SK-N-SH (cell line): ENCODE results near the gene KCNA10. TPM values are rescaled to one million over a fixed set of nuclear protein-coding genes. Genes with fewer than 3 reads are reported as not detected.

Source experiments
- CTCF ChIA-PET: fragments of 300-600, 350-600 bp; formaldehyde crosslinking; extraction: SDS; loops from one replicate; lab custom pipeline; 2021; lab: Yijun Ruan, JAX
- POLR2A ChIA-PET: fragments of 350-600 bp; sonication (Branson Sonifier 250); formaldehyde crosslinking; extraction: SDS; loops from one replicate; lab custom pipeline; 2020; ENCODE audit warnings: antibody characterized with exemption, inconsistent platforms; lab: Yijun Ruan, JAX
- DNase-seq: peaks from one replicate; pipeline ENCODE4 v3.0.0; 2012
- H2AFZ ChIP-seq: fragments of 200-600 bp; sonication (generic); 2 replicates; pipeline ENCODE4 v1.8.1; 2016; ENCODE audit warnings: antibody characterized with exemption, mild to moderate bottlenecking, low read depth
- H3F3A ChIP-seq: fragments of 200-600 bp; sonication (generic); replicated peaks from 2 replicates; pipeline ENCODE3; 2016; ENCODE audit warnings: antibody characterized with exemption, mild to moderate bottlenecking; ENCODE audit not compliant: insufficient read depth
- H3K27ac ChIP-seq, 2 experiments: fragments of 200-500 bp in 1 of 2; fragments of 200-600 bp in 1 of 2; sonication (Bioruptor generic) in 1 of 2; sonication (generic), shearing (Covaris generic) in 1 of 2; 2 replicates each; pipeline versions ENCODE4 v1.5.1 to v1.6.1; 2014 to 2016; ENCODE audit warnings: low read depth in 2 of 2, inconsistent platforms in 1 of 2, low read length in 1 of 2, mild to moderate bottlenecking in 1 of 2, mixed read lengths in 1 of 2
- H3K27me3 ChIP-seq: fragments of 200-600 bp; sonication (generic), shearing (Covaris generic); 2 replicates; pipeline ENCODE4 v1.6.1; 2016; ENCODE audit warnings: mixed run types; ENCODE audit not compliant: insufficient read depth
- H3K36me3 ChIP-seq, 2 experiments: fragments of 200-500 bp in 1 of 2; fragments of 200-600 bp in 1 of 2; sonication (Bioruptor generic) in 1 of 2; sonication (generic) in 1 of 2; replicated peaks in 1 of 2; 2 replicates each; pipeline versions ENCODE3 to v1.5.1; 2014 to 2016; ENCODE audit warnings: low read length in 1 of 2, mild to moderate bottlenecking in 1 of 2; ENCODE audit not compliant: insufficient read depth in 2 of 2, control insufficient read depth in 1 of 2
- H3K4me1 ChIP-seq, 2 experiments: fragments of 200-500 bp in 1 of 2; fragments of 200-600 bp in 1 of 2; sonication (Bioruptor generic) in 1 of 2; sonication (generic), shearing (Covaris generic) in 1 of 2; 2 replicates each; pipeline versions ENCODE4 v1.5.1 to v1.6.1; 2014 to 2016; ENCODE audit warnings: low read depth in 1 of 2, low read length in 1 of 2, mixed run types in 1 of 2; ENCODE audit not compliant: insufficient read depth in 2 of 2, control insufficient read depth in 1 of 2
- H3K4me2 ChIP-seq: fragments of 200-600 bp; sonication (generic), shearing (Covaris generic); 2 replicates; pipeline ENCODE4 v1.6.1; 2017; ENCODE audit warnings: mixed run types
- H3K4me3 ChIP-seq, 2 experiments: fragments of 200-500 bp in 1 of 2; fragments of 200-600 bp in 1 of 2; sonication (Bioruptor generic) in 1 of 2; sonication (generic), shearing (Covaris generic) in 1 of 2; 2 replicates each; pipeline versions ENCODE4 v1.5.1 to v1.8.1; 2014 to 2016; ENCODE audit warnings: low read depth in 2 of 2, inconsistent platforms in 1 of 2, low read length in 1 of 2, mild to moderate bottlenecking in 1 of 2, mixed read lengths in 1 of 2, moderate library complexity in 1 of 2
- H3K79me2 ChIP-seq: fragments of 200-600 bp; sonication (generic); 2 replicates; pipeline ENCODE4 v1.8.1; 2017; ENCODE audit warnings: mild to moderate bottlenecking; ENCODE audit not compliant: insufficient read depth
- H3K9ac ChIP-seq: fragments of 200-600 bp; sonication (generic); 2 replicates; pipeline ENCODE4 v1.6.1; 2017; ENCODE audit warnings: mixed run types
- H3K9me2 ChIP-seq: fragments of 200-600 bp; sonication (generic); 2 replicates; pipeline ENCODE4 v1.6.1; 2017; ENCODE audit warnings: mixed run types
- H3K9me3 ChIP-seq: fragments of 200-600 bp; sonication (generic); 2 replicates; pipeline ENCODE4 v1.6.1; 2017; ENCODE audit warnings: mixed run types, mild to moderate bottlenecking, moderate library complexity
- H4K20me1 ChIP-seq: fragments of 200-600 bp; sonication (generic); 2 replicates; pipeline ENCODE4 v1.6.1; 2017; ENCODE audit warnings: mild to moderate bottlenecking, mixed run types; ENCODE audit not compliant: insufficient read depth
- CHD2 ChIP-seq: fragments of 150-350 bp; IDR thresholded peaks from 2 replicates; pipeline ENCODE4 v1.6.1; 2018; ENCODE audit warnings: low read length; ENCODE audit not compliant: partially characterized antibody
- ELF1 ChIP-seq: IDR thresholded peaks from 2 replicates; pipeline ENCODE4 v1.4.0; 2012
- FOXJ3 ChIP-seq: sonication (generic); formaldehyde crosslinking; IDR thresholded peaks from 2 replicates; pipeline ENCODE4 v1.5.1; 2020; ENCODE audit warnings: mild to moderate bottlenecking, missing genetic modification reagents
- GATA2 ChIP-seq: sonication (generic); formaldehyde crosslinking; IDR thresholded peaks from 2 replicates; pipeline ENCODE4 v1.5.0; 2020; ENCODE audit warnings: mild to moderate bottlenecking, missing genetic modification reagents
- JUND ChIP-seq: IDR thresholded peaks from 2 replicates; pipeline ENCODE4 v1.4.0; 2012
- MEF2A ChIP-seq: IDR thresholded peaks from 2 replicates; pipeline ENCODE4 v1.4.0; 2012; ENCODE audit warnings: low read depth, borderline replicate concordance
- PBX3 ChIP-seq: IDR thresholded peaks from 2 replicates; pipeline ENCODE4; 2012
- RAD21 ChIP-seq: IDR thresholded peaks from 2 replicates; pipeline ENCODE4 v1.6.1; 2012; ENCODE audit warnings: mild to moderate bottlenecking, low read length
- RCOR1 ChIP-seq: fragments of 150-350 bp; IDR thresholded peaks from 2 replicates; pipeline ENCODE4 v1.6.1; 2017; ENCODE audit warnings: antibody characterized with exemption, low read length
- RFX5 ChIP-seq: IDR thresholded peaks from 2 replicates; pipeline ENCODE4 v1.6.1; 2012; ENCODE audit warnings: mild to moderate bottlenecking, improper control_type of control experiment, low read length
- SMC3 ChIP-seq: IDR thresholded peaks from 2 replicates; pipeline ENCODE4 v1.6.1; 2012; ENCODE audit warnings: low read depth, low read length, improper control_type of control experiment
- TEAD4 ChIP-seq: IDR thresholded peaks from 2 replicates; pipeline ENCODE4 v1.4.0; 2012; ENCODE audit warnings: mild to moderate bottlenecking, borderline replicate concordance; ENCODE audit not compliant: insufficient read depth
- WGBS: methylation state at CpG from one replicate; pipeline ENCODE4 v1.1.6; 2017; ENCODE audit warnings: low lambda C conversion rate; 5-methylcytosine and 5-hydroxymethylcytosine counted together
- polyA plus RNA-seq, 3 experiments: library from polyadenylated mRNA; depleted of rRNA; stranded (reverse); fragments of >200 nt; gene quantifications; 2 replicates each; pipeline ENCODE4 v1.2.3, GENCODE V29; 2012
- TF ChIP-seq, protein P1 (sequence below): IDR thresholded peaks from 2 replicates; pipeline ENCODE4 v1.4.0; 2012; ENCODE audit warnings: low read depth

KCNA10 gene
- polyA plus RNA-seq, 1 of the 3 experiments (the other 2 are of a cell fraction), result not detected

DNA sequence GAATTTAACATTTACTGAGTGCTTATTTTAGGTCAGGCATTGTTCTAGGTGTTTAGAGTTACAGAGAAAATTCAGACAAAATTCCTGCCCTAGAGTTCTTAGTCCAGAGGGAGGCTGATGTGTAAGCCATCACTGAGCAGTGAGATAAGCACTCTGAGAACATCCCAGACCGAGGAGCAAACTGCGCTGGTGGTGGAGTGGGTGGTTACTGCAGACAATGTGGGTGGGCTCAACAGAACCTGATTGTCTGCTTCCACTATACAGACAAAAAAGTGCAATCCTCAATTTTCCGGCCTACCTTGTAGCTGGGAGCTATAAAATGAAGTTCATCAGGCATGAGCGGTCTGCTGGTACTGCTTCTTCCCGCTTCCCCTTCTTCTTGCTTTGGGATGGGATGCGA lies 44.5 kb downstream of the KCNA10 start:
- Histone ChIP-seq H3K4me3 (no peak overlapping the region), H3F3A (peaks cover 8% of the 10 kb centered on the region), H4K20me1 (no peaks in the 10 kb centered on the region), H2AFZ (no peak overlapping the region), H3K9me2 (no peaks in the 10 kb centered on the region), H3K36me3 (no peaks in the 10 kb centered on the region), H3K79me2 (no peaks in the 10 kb centered on the region), H3K27me3 (no peaks in the 10 kb centered on the region), H3K27ac (no peak overlapping the region), H3K9ac (no peak overlapping the region), H3K4me1 (peaks cover 2 to 15% of the 10 kb centered on the region in 2 experiments; a peak in 2 of 4 replicates), H3K9me3 (no peaks in the 10 kb centered on the region), H3K4me2 (no peak overlapping the region)
- ChIA-PET CTCF (interaction anchor here (0.8 to 4.0 kb wide), 3 partner anchors 22 to 267 kb away, joined by 3 to 27 read pairs (median 4); no protein-coding TSS in a partner anchor), POLR2A (no interaction called here)
- WGBS, result 88% methylated on average over 6 of the region's 6 CpGs
- TF ChIP-seq ELF1, result no peak
- TF ChIP-seq SMC3, result no peak
- TF ChIP-seq RCOR1, result no peak
- TF ChIP-seq, protein P1, sequence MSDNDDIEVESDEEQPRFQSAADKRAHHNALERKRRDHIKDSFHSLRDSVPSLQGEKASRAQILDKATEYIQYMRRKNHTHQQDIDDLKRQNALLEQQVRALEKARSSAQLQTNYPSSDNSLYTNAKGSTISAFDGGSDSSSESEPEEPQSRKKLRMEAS, result no peak
- TF ChIP-seq PBX3, result no peak
- no peak for TF ChIP-seq GATA2 (CRISPR knock-in tag)
- TF ChIP-seq MEF2A, result no peak
- no peak for TF ChIP-seq CHD2
- TF ChIP-seq JUND, result no peak
- TF ChIP-seq TEAD4, result no peak
- no peak for DNase-seq

- Histone ChIP-seq H3K4me1 (peaks cover 2 to 9% of the 10 kb centered on the region in 2 experiments; a peak in 2 of 4 replicates), H3K79me2 (no peaks in the 10 kb centered on the region), H3K27me3 (no peaks in the 10 kb centered on the region), H4K20me1 (no peaks in the 10 kb centered on the region), H3K27ac (no peak overlapping the region), H3K9me2 (no peaks in the 10 kb centered on the region), H3K9ac (no peak overlapping the region), H2AFZ (no peak overlapping the region), H3K4me2 (no peak overlapping the region), H3K4me3 (no peak overlapping the region), H3F3A (peaks cover 6% of the 10 kb centered on the region), H3K9me3 (no peaks in the 10 kb centered on the region), H3K36me3 (no peaks in the 10 kb centered on the region)
- CTCF ChIA-PET, result interaction anchor here (1.4 to 4.0 kb wide), 4 partner anchors 12 to 265 kb away, joined by 4 to 27 read pairs (median 11); no protein-coding TSS in a partner anchor
- no peak for TF ChIP-seq FOXJ3 (CRISPR knock-in tag)
- TF ChIP-seq RFX5, result no peak
- WGBS, result 54% methylated on average over 3 of the region's 10 CpGs
- POLR2A ChIA-PET, result no interaction called here
- DNase-seq, result no peak
These were observed 46.4 kb downstream of the KCNA10 start for GRCh38 chr1:110472546-110472945.

GRCh38 chr1:110471131-110471530 lies 47.8 kb downstream of the KCNA10 start:
- Histone ChIP-seq H3K4me1 (peaks cover 0 to 2% of the 10 kb centered on the region in 2 experiments; a peak in 1 of 4 replicates), H4K20me1 (no peaks in the 10 kb centered on the region), H3K27ac (no peak overlapping the region), H3K79me2 (no peaks in the 10 kb centered on the region)
- DNase-seq, result no peak
- no peak for TF ChIP-seq RAD21
- TF ChIP-seq, all 33 proteins: peak for 0
- Histone ChIP-seq H3F3A (no peaks in the 10 kb centered on the region), H3K36me3 (no peaks in the 10 kb centered on the region), H3K4me2 (no peak overlapping the region), H2AFZ (no peak overlapping the region), H3K27me3 (no peaks in the 10 kb centered on the region), H3K9me2 (no peaks in the 10 kb centered on the region), H3K4me3 (no peak overlapping the region), H3K9ac (no peak overlapping the region), H3K9me3 (no peaks in the 10 kb centered on the region)
- POLR2A ChIA-PET, result no interaction called here
- CTCF ChIA-PET, result interaction anchor here (0.8 to 4.0 kb wide), 4 partner anchors 11 to 59 kb away, joined by 3 to 27 read pairs (median 11); no protein-coding TSS in a partner anchor
- WGBS, result 56% methylated on average over 3 of the region's 3 CpGs

Other genes with a start within 250 kb of the KCNA10 start
- 3.8 and 4.7 TPM in 2 replicates for gene RBM15, start 179.8 kb downstream of the KCNA10 start, polyA plus RNA-seq (2012; rRNA removed)
- 3.0 and 5.2 TPM in 2 replicates for gene SLC16A4, start 128.1 kb downstream of the KCNA10 start, polyA plus RNA-seq (2012; rRNA removed)
- 442 and 636 TPM in 2 replicates for gene LAMTOR5, start 111.5 kb downstream of the KCNA10 start, polyA plus RNA-seq (2012; rRNA removed)
- gene PROK1, start 68.0 kb downstream of the KCNA10 start, polyA plus RNA-seq (2012; rRNA removed), result not detected in 2 replicates
- not detected in 2 replicates for gene KCNA2, start 87.2 kb upstream of the KCNA10 start, polyA plus RNA-seq (2012; rRNA removed)
- gene KCNA3, start 155.8 kb upstream of the KCNA10 start, polyA plus RNA-seq (2012; rRNA removed), result 0.02 TPM in 1 of 2 replicates, not detected in the other